Mucosa of stomach (tissue), 1 donor: ENCODE results near the gene HCRTR2.

Experiments
- H3K27me3 ChIP-seq: one replicate; pipeline ENCODE4 v1.7.0; 2013; ENCODE audit warnings: mild to moderate bottlenecking, low read length; ENCODE audit not compliant: control insufficient read depth, insufficient read depth
- H3K36me3 ChIP-seq: one replicate; pipeline ENCODE4 v1.7.0; 2013; ENCODE audit warnings: low read length; ENCODE audit not compliant: control insufficient read depth, insufficient read depth
- H3K4me1 ChIP-seq: one replicate; pipeline ENCODE4 v1.7.0; 2013; ENCODE audit warnings: mild to moderate bottlenecking, low read length; ENCODE audit not compliant: control insufficient read depth, insufficient read depth
- H3K4me3 ChIP-seq: one replicate; pipeline ENCODE4 v1.7.0; 2013; ENCODE audit warnings: low read length
- H3K9ac ChIP-seq: one replicate; pipeline ENCODE4 v1.7.0; 2013; ENCODE audit warnings: mild to moderate bottlenecking, low read length, moderate library complexity
- H3K9me3 ChIP-seq: one replicate; pipeline ENCODE4 v1.7.0; 2013; ENCODE audit warnings: mild to moderate bottlenecking, low read length, moderate library complexity; ENCODE audit not compliant: control insufficient read depth
- donor health status: Pancreatic carcinoma.

Gene HCRTR2

DNA sequence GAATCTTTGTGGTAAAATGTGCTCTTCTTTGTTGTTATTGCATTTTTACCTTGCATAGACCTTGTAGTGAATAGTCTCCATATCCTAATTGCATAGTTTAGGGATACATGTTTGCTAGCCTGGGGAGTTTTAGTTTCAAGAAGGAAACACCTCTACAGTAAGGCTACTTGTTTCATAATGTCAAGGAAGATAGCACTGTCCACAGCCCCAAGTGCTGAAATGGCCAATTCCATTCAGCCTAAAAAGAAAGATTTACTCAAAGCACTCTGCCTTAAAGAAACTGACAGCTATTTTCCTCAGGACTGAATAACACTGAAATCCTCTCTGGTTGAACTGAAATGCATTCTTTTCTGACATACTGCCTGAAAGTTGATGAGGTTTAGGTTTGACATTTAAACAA, 2.6 kb downstream of the HCRTR2 start:
- Histone ChIP-seq H3K9ac (no peak overlapping the region), H3K4me1 (peaks cover 4% of the 10 kb centered on the region), H3K36me3 (no peaks in the 10 kb centered on the region), H3K9me3 (no peaks in the 10 kb centered on the region), H3K27me3 (peaks cover 25% of the 10 kb centered on the region), H3K4me3 (no peak overlapping the region)

DNA sequence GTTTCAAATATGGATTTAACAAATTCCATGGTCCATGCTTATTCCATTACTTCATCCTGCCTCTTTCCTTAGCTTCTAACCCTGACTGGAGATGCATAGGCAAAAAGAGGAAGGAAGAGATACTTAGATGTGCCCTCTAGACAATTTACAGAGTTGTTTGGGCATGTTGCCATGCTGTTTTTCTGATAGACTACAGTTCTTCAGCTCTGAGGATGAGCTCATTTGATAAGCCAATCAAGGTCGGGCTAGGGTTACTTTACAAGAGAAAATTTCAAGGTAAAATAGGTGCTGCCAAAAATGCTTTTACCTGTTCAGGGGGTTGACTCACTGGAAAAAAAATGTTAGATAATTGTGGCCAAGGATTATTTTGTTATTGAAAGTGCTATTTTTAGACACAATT, 5.9 kb downstream of the HCRTR2 start:
- no peak overlapping the region for H3K9ac ChIP-seq

DNA sequence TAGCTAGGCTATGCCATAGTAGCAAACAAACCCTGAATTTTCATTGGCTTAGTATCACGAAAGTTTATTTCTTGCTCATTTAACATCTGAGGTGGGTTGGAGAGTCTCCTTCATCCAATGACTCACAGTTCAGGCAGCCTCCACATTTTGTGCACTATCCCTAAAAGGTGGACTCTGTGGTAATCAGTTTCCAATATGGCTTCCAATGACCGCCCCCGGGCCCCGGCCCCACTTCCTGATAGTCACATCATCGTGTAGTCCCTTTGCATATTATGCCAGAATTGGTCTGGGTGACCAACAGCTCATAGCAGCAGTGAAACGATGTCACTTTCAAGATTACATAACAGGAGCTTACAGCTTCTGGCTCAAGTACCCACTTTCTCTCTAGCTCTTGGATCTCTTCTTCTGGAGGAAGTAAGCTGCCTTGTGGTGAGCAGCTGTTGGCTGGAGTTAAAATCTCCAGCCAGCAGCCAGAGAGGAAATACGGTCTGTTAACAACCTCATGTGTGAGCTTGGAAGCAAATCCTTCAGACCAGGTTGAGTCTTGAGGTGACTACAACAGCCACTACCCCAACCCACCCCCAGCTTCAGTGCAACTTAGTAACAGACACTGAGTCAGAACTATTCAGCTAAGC, 7.8 kb downstream of the HCRTR2 start:
- Histone ChIP-seq H3K4me3 (no peak overlapping the region), H3K27me3 (no peaks in the 10 kb centered on the region), H3K9me3 (no peaks in the 10 kb centered on the region), H3K4me1 (no peaks in the 10 kb centered on the region), H3K36me3 (no peaks in the 10 kb centered on the region), H3K9ac (no peak overlapping the region)

More for the DNA sequence above, 5.9 kb downstream of the HCRTR2 start:
- no peak overlapping the region for H3K4me3 ChIP-seq
- no peaks in the 10 kb centered on the region for H3K4me1 ChIP-seq
- no peaks in the 10 kb centered on the region for H3K9me3 ChIP-seq
- H3K36me3 ChIP-seq, result no peaks in the 10 kb centered on the region
- H3K27me3 ChIP-seq, result peaks cover 11% of the 10 kb centered on the region

DNA sequence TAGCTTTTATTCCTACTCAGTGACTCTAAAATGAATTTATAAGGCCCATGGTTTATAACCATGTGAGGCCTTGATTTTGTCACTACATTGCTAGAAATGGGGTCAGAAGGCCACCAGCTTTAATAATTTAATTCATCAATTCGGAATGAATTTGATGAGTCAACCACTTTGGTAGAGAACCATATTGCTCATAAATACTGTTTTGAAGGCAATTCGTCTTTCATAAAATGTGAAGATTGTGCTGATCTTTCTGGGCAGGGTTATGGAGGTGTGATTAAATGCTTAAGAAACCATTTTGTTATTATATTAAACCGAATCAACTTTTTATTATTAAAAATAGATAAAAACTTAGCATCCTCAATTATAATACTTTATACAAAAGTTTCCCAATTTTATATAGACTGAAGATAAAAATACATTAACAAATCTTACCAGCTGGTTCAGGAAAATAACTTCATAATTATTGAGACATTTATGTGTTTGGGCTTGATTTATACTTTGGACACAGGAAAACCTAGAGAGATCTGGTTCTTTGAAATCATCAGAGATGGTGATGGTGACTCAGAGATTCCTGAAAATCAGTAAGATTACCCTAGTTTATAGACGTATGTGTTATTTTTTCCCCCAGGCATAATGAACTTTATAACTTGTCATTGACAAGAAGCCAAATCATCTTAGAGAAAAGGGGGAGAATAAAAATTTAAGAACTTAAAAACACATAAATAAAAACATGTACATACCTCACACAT, 10.6 kb downstream of the HCRTR2 start:
- H3K9me3 ChIP-seq, result no peaks in the 10 kb centered on the region
- H3K36me3 ChIP-seq, result no peaks in the 10 kb centered on the region
- peaks cover 6% of the 10 kb centered on the region for H3K4me1 ChIP-seq
- no peaks in the 10 kb centered on the region for H3K27me3 ChIP-seq
- H3K4me3 ChIP-seq, result no peak overlapping the region
- H3K9ac ChIP-seq, result no peak overlapping the region

DNA sequence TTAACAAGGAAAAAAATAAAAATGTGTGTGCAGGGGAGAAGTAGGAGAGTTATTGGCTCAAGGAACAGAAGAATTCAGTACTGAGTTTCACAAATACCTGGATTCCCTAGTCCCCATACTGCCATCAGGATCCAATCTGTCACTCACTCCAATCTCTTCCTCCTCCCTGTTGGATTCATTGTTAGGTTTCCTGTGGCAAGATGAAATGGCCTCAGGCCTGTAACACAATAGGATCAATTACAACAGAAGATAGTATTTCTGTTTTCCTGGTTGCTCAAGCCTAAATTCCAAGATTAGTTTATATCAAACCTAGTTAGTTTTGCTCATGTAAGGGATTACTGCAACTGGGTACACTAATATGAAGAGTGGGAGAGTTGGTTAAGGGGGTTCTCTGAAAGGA, 24.4 kb downstream of the HCRTR2 start:
- Histone ChIP-seq H3K4me3 (no peak overlapping the region), H3K9me3 (no peaks in the 10 kb centered on the region), H3K36me3 (no peaks in the 10 kb centered on the region), H3K9ac (no peak overlapping the region), H3K4me1 (peaks cover 7% of the 10 kb centered on the region), H3K27me3 (no peaks in the 10 kb centered on the region)

DNA sequence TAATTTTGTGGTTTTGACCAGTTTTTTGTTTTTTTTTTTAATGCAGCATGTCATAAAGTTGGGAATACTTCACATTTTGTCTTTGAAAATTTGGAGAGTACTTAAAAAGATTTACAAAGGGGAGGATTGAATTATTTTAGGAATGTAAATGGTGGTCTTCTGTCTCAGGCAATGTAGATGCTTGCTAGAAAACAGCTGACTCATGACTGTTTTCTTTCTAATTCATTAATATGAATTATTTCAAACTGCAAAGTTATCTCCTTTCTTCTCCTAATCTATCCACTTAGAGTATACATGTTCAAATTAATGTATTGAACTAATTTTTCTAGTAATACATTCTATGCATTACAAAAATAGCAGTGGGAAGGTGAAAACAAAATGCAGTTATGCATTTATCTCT, 24.9 kb downstream of the HCRTR2 start:
- Histone ChIP-seq H3K27me3 (no peaks in the 10 kb centered on the region), H3K9me3 (no peaks in the 10 kb centered on the region), H3K36me3 (no peaks in the 10 kb centered on the region), H3K4me1 (peaks cover 7% of the 10 kb centered on the region), H3K4me3 (no peak overlapping the region), H3K9ac (no peak overlapping the region)

DNA sequence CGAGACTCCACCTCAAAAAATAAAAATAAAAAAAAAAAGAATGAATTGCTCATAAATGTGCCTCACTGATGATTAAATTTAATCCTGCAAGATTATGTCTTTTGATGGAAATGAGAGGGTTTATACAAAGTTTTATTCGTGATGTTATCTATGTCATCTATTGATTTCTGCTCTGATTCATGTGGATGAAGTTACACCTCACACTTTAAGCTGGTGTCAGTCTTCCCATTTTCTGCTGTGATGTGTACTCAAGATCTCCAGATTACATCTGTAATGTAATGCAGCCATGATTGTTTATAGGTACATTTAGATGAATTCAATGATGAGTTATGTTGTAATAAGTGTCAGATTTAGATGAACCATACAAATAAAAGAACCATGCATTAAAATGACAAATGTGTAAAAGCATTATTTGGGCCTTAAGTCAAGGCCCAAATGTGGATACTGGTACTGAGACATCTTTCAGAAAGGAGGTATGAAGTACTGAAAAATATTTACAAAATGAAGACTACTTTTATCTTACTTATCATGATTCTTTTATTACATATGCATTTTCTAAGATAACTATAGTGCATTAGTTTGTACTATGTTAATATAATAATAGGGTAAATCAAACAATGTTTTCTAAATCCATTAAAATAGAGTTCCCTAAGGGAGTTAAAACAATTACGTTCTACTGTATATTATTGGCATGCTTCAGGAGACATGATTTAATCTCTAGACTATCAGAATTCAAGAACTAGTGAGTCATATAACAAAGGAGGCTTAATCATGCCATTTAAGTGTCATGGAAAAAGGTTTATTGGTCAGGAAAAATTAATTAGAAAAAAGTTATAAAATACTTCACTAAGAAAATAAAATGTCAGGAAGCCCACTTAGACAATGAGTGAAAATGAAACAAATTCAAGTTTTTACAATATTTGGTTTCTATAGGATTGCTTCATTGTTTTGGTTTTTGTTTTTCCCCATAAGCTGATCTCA, 34.5 kb downstream of the HCRTR2 start:
- Histone ChIP-seq H3K9ac (no peak overlapping the region), H3K9me3 (no peaks in the 10 kb centered on the region), H3K36me3 (no peaks in the 10 kb centered on the region), H3K4me3 (no peak overlapping the region), H3K4me1 (no peaks in the 10 kb centered on the region), H3K27me3 (no peaks in the 10 kb centered on the region)

DNA sequence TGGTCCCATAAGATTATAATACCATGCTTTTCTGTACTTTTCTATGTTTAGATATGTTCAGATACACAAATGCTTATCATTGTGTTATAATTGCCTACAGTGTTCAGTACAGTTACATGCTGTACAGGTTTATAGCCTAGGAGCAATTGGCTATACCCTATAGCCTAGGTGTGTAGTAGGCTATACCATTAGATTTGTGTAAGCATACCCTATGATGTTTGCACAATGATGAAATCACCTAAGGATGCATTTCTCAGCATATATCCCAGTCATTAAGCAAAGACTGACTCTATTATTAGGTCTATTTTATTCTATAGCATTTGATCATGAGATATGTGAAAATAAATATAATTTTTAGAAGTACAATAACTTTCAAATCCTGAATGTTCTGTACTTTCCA, 36.6 kb downstream of the HCRTR2 start:
- H3K36me3 ChIP-seq, result no peaks in the 10 kb centered on the region
- no peaks in the 10 kb centered on the region for H3K9me3 ChIP-seq
- H3K27me3 ChIP-seq, result no peaks in the 10 kb centered on the region
- no peaks in the 10 kb centered on the region for H3K4me1 ChIP-seq
- no peak overlapping the region for H3K9ac ChIP-seq
- no peak overlapping the region for H3K4me3 ChIP-seq

DNA sequence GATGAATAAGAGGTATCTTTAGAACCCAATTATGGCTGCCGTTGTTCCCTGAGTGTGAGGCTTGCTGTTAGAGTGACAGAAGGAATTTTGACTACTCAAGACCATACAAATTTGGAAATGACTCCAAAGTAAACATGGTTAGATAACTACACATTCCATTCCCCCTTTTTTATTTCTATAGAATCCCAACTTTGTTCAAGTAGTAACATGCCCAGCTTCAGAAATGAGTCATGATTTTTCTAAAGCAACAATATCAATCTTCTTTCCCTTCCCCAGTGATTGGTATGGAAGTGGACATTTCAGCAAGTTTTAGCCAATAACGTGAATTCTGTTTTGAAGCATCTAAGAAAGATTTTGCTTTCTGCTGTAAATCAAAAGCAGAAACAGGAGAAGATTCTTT, 37.8 kb downstream of the HCRTR2 start:
- Histone ChIP-seq H3K36me3 (no peaks in the 10 kb centered on the region), H3K9ac (no peak overlapping the region), H3K27me3 (no peaks in the 10 kb centered on the region), H3K9me3 (no peaks in the 10 kb centered on the region), H3K4me1 (no peaks in the 10 kb centered on the region), H3K4me3 (no peak overlapping the region)

DNA sequence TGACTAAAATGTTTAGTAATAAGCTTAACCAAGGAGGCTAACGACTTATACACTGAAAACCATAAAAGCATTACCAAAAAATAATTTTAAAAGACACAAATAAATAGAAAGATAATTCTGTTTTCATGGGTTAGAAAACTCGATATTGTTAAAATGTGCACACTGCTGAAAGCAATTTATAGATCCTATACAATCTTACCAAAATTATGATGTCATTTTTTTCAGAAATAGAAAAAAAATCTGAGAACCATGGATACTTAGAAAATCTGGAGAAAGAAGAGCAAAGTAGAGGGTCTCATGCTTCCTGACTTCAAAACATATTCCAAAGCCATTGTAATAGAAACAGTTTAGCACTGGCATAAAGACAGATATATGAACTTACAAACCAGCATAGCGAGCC, 46.6 kb downstream of the HCRTR2 start:
- no peaks in the 10 kb centered on the region for H3K27me3 ChIP-seq
- no peak overlapping the region for H3K4me3 ChIP-seq
- H3K9ac ChIP-seq, result no peak overlapping the region
- no peaks in the 10 kb centered on the region for H3K4me1 ChIP-seq
- H3K36me3 ChIP-seq, result no peaks in the 10 kb centered on the region
- no peaks in the 10 kb centered on the region for H3K9me3 ChIP-seq

DNA sequence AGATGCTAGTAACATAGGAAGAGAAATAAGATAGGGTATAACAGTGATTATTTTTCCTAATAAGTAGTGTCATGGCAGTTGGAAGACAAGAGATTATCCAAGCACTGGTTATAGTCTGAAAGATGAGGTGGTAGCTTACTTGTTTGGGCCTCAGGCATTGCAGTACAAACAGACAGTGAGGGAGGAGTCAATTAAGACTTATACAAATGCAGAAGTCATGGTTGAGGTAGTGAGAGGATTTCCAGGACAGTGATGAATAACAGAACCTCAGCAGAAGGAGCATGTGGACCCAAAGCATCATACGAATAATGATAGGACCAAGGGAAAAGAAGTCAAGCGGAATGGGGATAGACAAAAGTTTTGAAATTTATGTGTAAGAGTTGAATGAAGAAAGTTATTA, 53.5 kb downstream of the HCRTR2 start:
- Histone ChIP-seq H3K9ac (no peak overlapping the region), H3K27me3 (no peaks in the 10 kb centered on the region), H3K4me1 (no peaks in the 10 kb centered on the region), H3K36me3 (no peaks in the 10 kb centered on the region), H3K9me3 (no peaks in the 10 kb centered on the region), H3K4me3 (no peak overlapping the region)

DNA sequence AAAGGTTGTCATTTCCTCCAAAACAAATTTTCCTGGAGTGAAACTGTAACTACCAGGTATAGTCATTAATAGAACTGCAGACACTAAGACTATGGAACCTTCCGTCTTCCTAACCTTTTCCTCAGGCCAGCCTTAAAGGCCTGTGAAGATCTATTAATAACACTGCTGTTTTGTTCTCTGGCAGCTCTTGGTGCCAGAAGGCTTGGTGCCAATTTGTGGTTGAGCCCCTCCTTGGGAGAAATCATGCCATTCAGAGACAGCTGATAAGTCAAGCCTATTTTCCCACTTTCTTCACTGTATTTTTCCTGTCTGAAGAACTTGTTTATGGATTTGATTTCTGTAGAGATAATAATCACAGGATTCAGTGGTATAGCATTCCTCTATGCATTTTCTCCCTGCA, 64.8 kb downstream of the HCRTR2 start:
- Histone ChIP-seq H3K4me3 (no peak overlapping the region), H3K9me3 (no peaks in the 10 kb centered on the region), H3K9ac (no peak overlapping the region), H3K4me1 (no peaks in the 10 kb centered on the region), H3K27me3 (no peaks in the 10 kb centered on the region), H3K36me3 (no peaks in the 10 kb centered on the region)
